ENCODE results near the gene MAPKAP1.
A peak's percentile ranks its signal among the peaks of the same experiment; 100 is the strongest.

Gene MAPKAP1

GRCh38 chr9:125635888-125636287 is 71.1 kb downstream of the MAPKAP1 start:
- Histone ChIP-seq H3K9me3 (ENCODE audit: severe bottlenecking) (no peaks in the 10 kb centered on the region), H3K36me3 (ENCODE audit: low read depth) (no peaks in the 10 kb centered on the region), H3K4me1 (ENCODE audit: insufficient read depth, poor library complexity, severe bottlenecking) (peaks cover 31% of the 10 kb centered on the region), H3K4me3 (ENCODE audit: severe bottlenecking) (no peak overlapping the region), H3K27me3 (ENCODE audit: insufficient read depth, poor library complexity, severe bottlenecking) (no peaks in the 10 kb centered on the region), H3K27ac (ENCODE audit: poor library complexity, severe bottlenecking) (no peak overlapping the region)
- ATAC-seq (ENCODE audit: low read depth) (no peak), DNase-seq (ENCODE audit: low spot score) (no peak)
- TF ChIP-seq, protein P1, sequence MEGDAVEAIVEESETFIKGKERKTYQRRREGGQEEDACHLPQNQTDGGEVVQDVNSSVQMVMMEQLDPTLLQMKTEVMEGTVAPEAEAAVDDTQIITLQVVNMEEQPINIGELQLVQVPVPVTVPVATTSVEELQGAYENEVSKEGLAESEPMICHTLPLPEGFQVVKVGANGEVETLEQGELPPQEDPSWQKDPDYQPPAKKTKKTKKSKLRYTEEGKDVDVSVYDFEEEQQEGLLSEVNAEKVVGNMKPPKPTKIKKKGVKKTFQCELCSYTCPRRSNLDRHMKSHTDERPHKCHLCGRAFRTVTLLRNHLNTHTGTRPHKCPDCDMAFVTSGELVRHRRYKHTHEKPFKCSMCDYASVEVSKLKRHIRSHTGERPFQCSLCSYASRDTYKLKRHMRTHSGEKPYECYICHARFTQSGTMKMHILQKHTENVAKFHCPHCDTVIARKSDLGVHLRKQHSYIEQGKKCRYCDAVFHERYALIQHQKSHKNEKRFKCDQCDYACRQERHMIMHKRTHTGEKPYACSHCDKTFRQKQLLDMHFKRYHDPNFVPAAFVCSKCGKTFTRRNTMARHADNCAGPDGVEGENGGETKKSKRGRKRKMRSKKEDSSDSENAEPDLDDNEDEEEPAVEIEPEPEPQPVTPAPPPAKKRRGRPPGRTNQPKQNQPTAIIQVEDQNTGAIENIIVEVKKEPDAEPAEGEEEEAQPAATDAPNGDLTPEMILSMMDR (IDR thresholded peaks at IDR 0.05; ENCODE audit: poor library complexity, severe bottlenecking) = no peak

- no peaks in the 10 kb centered on the region for H3K9me3 ChIP-seq (ENCODE audit: severe bottlenecking)
- ATAC-seq (ENCODE audit: low read depth) (no peak), DNase-seq (ENCODE audit: low spot score) (no peak)
- H3K4me1 ChIP-seq (ENCODE audit: insufficient read depth, poor library complexity, severe bottlenecking) = peaks cover 31% of the 10 kb centered on the region
- peak overlapping the region; percentile 85 for H3K27ac ChIP-seq (ENCODE audit: poor library complexity, severe bottlenecking)
- no peak overlapping the region for H3K4me3 ChIP-seq (ENCODE audit: severe bottlenecking)
- TF ChIP-seq, protein P1 (IDR thresholded peaks at IDR 0.05; ENCODE audit: poor library complexity, severe bottlenecking) = no peak
- no peaks in the 10 kb centered on the region for H3K27me3 ChIP-seq (ENCODE audit: insufficient read depth, poor library complexity, severe bottlenecking)
- no peaks in the 10 kb centered on the region for H3K36me3 ChIP-seq (ENCODE audit: low read depth)
These were observed 72.8 kb downstream of the MAPKAP1 start for GRCh38 chr9:125634040-125634717.

GRCh38 chr9:125633116-125633745 is 73.8 kb downstream of the MAPKAP1 start:
- H3K9me3 ChIP-seq (ENCODE audit: severe bottlenecking) = no peaks in the 10 kb centered on the region
- no peaks in the 10 kb centered on the region for H3K36me3 ChIP-seq (ENCODE audit: low read depth)
- H3K4me3 ChIP-seq (ENCODE audit: severe bottlenecking) = no peak overlapping the region
- H3K27me3 ChIP-seq (ENCODE audit: insufficient read depth, poor library complexity, severe bottlenecking) = no peaks in the 10 kb centered on the region
- peaks cover 31% of the 10 kb centered on the region for H3K4me1 ChIP-seq (ENCODE audit: insufficient read depth, poor library complexity, severe bottlenecking)
- TF ChIP-seq, protein P1 (IDR thresholded peaks at IDR 0.05; ENCODE audit: poor library complexity, severe bottlenecking) = no peak
- peak overlapping the region; percentile 85 for H3K27ac ChIP-seq (ENCODE audit: poor library complexity, severe bottlenecking)
- no peak for DNase-seq (ENCODE audit: low spot score)
- peak; percentile 26; the same call in 1 of the 3 replicates for ATAC-seq (ENCODE audit: low read depth)

DNA sequence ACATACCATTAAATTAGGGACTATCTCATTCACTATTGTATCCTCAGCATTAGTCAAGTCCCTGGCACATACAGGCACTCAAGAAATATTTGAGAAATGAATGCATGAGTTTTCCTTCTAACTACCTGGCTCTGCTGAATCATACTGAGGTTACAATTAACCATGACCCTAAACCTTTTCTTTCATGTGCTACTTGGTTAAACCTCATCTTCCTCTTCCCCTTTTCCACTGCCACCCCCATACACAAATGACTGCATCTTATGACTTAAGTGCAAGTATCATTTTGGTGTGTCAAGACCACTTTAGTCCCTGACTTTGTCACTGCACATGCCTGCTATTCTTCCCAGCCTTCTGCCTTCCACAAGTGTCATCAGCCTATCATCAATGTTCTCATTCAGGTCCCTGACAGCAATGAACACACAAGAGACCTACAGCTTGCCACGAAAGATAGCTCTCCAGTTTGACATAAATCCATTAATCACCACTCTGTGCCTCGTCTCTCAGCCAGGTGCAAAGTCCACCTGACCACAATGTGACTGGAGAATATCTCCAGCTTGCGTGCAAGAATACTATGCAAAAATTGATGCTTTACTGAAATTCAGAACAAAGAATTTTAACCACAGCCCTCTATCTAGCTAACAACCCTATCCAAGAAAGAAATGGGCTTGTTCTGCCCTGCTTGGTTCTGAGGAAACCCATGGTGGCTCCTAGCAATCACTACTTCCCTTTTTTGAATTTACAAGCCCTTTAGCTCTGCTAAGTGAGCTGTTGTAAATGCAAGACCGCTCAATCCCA is 74.5 kb downstream of the MAPKAP1 start:
- Histone ChIP-seq H3K27ac (ENCODE audit: poor library complexity, severe bottlenecking) (peak overlapping the region; percentile 85), H3K4me3 (ENCODE audit: severe bottlenecking) (no peak overlapping the region), H3K9me3 (ENCODE audit: severe bottlenecking) (no peaks in the 10 kb centered on the region), H3K4me1 (ENCODE audit: insufficient read depth, poor library complexity, severe bottlenecking) (peaks cover 31% of the 10 kb centered on the region), H3K36me3 (ENCODE audit: low read depth) (no peaks in the 10 kb centered on the region), H3K27me3 (ENCODE audit: insufficient read depth, poor library complexity, severe bottlenecking) (no peaks in the 10 kb centered on the region)
- peak; percentile 85 for ATAC-seq (ENCODE audit: low read depth)
- TF ChIP-seq, protein P1 (IDR thresholded peaks at IDR 0.05; ENCODE audit: poor library complexity, severe bottlenecking) = no peak
- DNase-seq (ENCODE audit: low spot score) = no peak
